ENCODE data around the gene GPX8. TPM values are rescaled to one million over a fixed set of nuclear protein-coding genes. Genes with fewer than 3 reads are reported as not detected.

The GPX8 gene
- total and polyA plus RNA-seq, 2 of the 4 experiments (the other 2 are of a cell fraction), result 131 to 166 TPM

- Histone ChIP-seq H3K4ac (ENCODE audit: low read depth, low read length) (no peak overlapping the region), H4K20me1 (ENCODE audit: insufficient read depth, low read length) (peaks cover 51% of the 10 kb centered on the region; the same call in 1 of the 2 replicates), H3K9me1 (ENCODE audit: insufficient read depth, low read length) (peaks cover 8% of the 10 kb centered on the region; the same call in 1 of the 2 replicates), H3K18ac (ENCODE audit: low read depth, low read length) (no peak overlapping the region), H3K56ac (ENCODE audit: extremely low read depth, insufficient read depth, low read length) (no peak overlapping the region), H3K23ac (ENCODE audit: low read depth, low read length) (no peak overlapping the region), H3K79me1 (ENCODE audit: low read depth in 1 of 2, low read length in 2 of 2) (peaks cover 13 to 53% of the 10 kb centered on the region in 2 experiments; a peak in 3 of 4 replicates), H3K27ac (ENCODE audit: insufficient read depth, low read length) (no peak overlapping the region), H3K4me3 (ENCODE audit: insufficient read depth, low read depth, low read length) (no peak overlapping the region), H2BK120ac (ENCODE audit: low read depth, low read length) (no peak overlapping the region), H3K4me1 (ENCODE audit: control insufficient read depth, insufficient read depth, low read length) (peaks cover 4% of the 10 kb centered on the region), H2AK5ac (ENCODE audit: low read depth, low read length) (no peak overlapping the region), H4K5ac (ENCODE audit: low read depth, low read length) (no peak overlapping the region), H4K8ac (ENCODE audit: low read depth in 2 of 2, low read length in 2 of 2) (no peak overlapping the region), H3K27me3 (ENCODE audit: control insufficient read depth, insufficient read depth, low read length) (no peaks in the 10 kb centered on the region), H4K91ac (ENCODE audit: insufficient read depth, low read depth, low read length) (no peak overlapping the region), H2AFZ (replicated peaks; ENCODE audit: low read length, poor library complexity) (no peak overlapping the region), H3K4me2 (ENCODE audit: low read depth, low read length) (no peak overlapping the region), H3K9me3 (ENCODE audit: control insufficient read depth, insufficient read depth, low read length) (no peaks in the 10 kb centered on the region), H2AK9ac (replicated peaks; ENCODE audit: low read depth, low read length, poor library complexity) (no peak overlapping the region), H3K14ac (replicated peaks; ENCODE audit: low read depth, low read length) (no peak overlapping the region), H2BK15ac (ENCODE audit: low read depth, low read length) (no peak overlapping the region), H3K36me3 (ENCODE audit: control insufficient read depth, insufficient read depth, low read length) (peaks cover 21% of the 10 kb centered on the region), H3K9ac (ENCODE audit: low read depth, low read length) (no peak overlapping the region), H2BK20ac (ENCODE audit: low read depth, low read length) (no peak overlapping the region), H2BK5ac (ENCODE audit: low read depth, low read length, poor library complexity, severe bottlenecking) (no peak overlapping the region)
- POLR2A ChIA-PET (ENCODE audit: unreplicated experiment), result interaction anchor here (0.7 kb wide), 1 partner anchor 429 kb away, joined by 3 read pairs; no protein-coding TSS in a partner anchor
- BruUV-seq (replicated peaks), result no TSS peak
- no peak for TF ChIP-seq SMC3 (IDR thresholded peaks at IDR 0.05; ENCODE audit: low read depth, low read length)
- no peak for TF ChIP-seq CTCF (conservative IDR thresholded peaks at IDR 0.05; ENCODE audit: low read depth, low read length)
- intact Hi-C loops (cut with micrococcal nuclease) (no loop called here), in situ Hi-C loops (cut with MboI; ENCODE audit: low sequenced_read_pairs) (loop anchor here (25.0 kb wide), 1 partner anchor 425 kb away; no protein-coding TSS in a partner anchor), dilution Hi-C loops (cut with HindIII; ENCODE audit: low sequenced_read_pairs, unreplicated experiment) (no loop called here)
- CTCF ChIA-PET, result no interaction called here
- ATAC-seq (ENCODE audit: low read depth), result no peak
- no peak for DNase-seq
- no CpG with 5 or more reads among the region's 4 CpGs for WGBS, 2 experiments (ENCODE audit: extremely low coverage in 2 of 2, insufficient read length in 1 of 2)
Measured at GRCh38 chr5:55162666-55163065, 2.7 kb downstream of the GPX8 start.

All from IMR-90 (cell line).